ENCODE data around the gene OR51B6. TPM values are rescaled to one million over a fixed set of nuclear protein-coding genes. Genes with fewer than 3 reads are reported as not detected.
"Not testable (repeated sequence)": the region's sequence is repeated elsewhere in the genome, so short reads cannot be mapped to it uniquely, and the experiment has no call there.

OR51B6 gene
- polyA plus RNA-seq, 4 donors, result not detected

DNA sequence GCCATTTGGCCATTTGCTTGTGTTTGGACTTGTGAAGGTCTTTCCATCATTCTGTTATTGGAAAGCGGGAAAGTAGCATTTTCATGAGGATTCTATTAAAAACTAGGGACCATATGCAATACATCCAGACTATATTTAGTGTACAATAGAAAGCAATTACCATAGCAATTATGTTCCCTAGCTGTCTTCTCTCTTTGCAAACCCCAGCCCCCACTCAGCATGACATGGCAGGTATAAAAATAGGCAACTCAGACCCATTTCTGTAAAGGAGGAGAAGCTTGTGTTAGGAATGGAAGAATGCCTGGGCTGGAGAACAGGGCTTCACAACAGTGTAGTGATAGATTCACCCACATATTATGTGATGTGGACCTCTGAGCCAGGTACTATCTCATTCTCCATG, 12.4 kb downstream of the OR51B6 start:
- no peak for DNase-seq (ENCODE audit: low read depth in 4 of 4, low spot score in 3 of 4)

DNA sequence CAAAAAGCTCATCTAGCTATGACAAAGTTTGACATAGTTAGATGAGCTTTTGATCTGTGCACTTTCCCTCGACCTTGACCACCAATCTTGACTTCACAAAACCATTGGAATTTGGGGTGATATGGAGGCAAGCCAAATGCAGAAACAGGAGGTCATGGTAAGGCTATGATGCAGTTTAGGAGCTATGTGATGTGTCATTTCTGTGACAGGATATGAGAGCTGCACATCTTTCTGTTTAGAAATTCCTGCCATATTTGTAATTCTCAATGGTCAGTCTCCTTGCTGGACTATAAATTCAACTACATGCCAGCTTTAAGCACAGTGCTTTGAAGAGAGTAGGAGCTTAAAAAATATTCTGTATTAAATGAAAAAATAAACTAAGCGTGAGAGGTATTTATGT, 12.9 kb downstream of the OR51B6 start:
- no peak for DNase-seq (ENCODE audit: low read depth in 4 of 4, low spot score in 3 of 4)

DNA sequence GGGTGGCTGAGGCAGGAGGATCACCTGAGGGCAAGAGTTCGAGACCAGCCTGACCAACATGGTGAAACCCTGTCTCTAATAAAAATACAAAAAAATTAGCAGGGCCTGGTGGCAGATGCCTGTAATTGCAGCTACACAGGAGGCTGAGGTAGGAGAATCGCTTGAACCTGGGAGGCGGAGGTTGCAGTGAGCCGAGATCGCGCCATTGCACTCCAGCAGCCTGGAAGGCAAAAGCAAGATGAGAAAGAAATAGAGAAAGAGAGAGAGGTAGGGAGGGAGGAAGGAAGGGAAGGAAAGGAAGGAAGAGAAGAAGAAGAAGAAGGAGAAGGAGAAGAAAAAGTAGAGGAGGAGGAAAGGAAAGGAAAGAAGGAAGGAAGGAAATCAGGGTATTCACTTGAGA, 15.1 kb downstream of the OR51B6 start:
- not testable (repeated sequence) for DNase-seq (ENCODE audit: low read depth in 4 of 4, low spot score in 3 of 4)

DNA sequence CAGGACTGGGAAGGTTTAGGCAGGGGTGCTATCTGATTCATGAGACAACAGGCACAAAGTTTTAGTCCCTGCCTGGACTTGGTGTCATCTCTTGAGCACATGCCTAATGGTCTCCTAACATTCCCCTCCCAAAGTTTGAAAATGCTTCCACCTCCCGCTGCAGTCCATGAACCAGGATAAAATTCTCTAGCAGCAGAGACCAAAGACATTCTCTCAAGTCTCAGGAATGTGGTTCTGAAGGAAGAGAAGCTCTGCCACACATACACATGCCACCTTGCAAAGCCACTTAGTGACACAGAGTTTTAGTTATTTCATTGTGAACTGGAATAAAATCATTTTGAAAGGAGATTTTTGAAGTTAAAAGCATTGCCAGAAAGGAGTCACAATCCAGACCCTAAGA, 15.5 kb downstream of the OR51B6 start:
- no peak for DNase-seq (ENCODE audit: low read depth in 4 of 4, low spot score in 3 of 4)

DNA sequence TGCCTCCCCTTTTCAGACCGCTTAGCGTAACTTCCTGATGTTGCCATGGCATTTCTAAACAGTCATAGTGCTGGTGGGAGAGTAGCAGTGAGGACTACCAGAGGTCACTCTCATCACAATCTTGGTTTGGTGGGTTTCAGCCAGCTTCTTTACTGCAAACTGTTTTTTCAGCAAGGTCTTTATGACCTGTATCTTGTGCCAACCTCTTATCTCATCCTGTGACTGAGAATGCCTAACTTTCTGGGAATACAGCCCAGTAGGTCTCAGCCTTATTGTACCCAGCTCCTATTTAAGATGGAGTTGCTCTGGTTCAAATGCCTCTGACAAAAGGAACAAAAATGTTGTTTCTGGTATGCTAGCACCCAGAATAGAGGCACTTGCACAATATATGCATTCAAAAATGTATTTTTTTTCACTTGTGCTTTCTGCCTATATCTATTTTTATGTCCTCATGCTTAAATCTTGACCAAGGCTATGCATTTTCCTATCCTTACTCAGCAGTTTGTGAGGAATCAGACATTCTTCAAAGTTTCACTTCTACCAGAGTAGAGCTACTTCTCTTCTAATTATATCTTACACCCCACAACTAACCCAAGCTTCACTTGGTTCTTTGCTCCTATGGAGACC, 16.3 kb downstream of the OR51B6 start:
- no peak for DNase-seq (ENCODE audit: low read depth in 4 of 4, low spot score in 3 of 4)

DNA sequence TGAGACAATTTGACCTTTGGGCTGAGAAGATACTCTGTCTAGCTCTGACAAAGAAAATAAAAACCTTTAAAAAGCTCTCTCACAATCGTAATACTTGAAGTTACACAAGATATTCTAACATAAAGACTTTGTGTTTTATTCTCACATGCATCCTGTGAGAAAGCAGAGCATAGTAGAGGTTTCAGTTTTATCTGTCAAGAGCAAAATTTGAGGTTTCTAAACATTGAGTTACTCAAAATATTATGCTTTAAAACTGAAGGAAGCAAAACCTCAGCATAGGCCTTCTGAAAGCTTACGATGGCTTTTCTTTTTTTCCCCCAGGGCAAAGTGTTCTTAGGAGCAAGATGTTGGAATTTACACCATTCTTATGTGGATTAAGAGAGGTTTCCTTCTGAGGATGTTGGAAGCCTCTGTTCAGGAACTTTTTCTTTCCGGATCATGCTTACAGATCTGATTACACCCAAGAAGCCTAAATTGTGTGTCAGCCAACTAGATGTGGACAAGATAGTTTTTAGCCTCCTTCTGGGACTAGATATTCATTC, 17.3 kb downstream of the OR51B6 start:
- no peak for DNase-seq (ENCODE audit: low read depth in 4 of 4, low spot score in 3 of 4)

DNA sequence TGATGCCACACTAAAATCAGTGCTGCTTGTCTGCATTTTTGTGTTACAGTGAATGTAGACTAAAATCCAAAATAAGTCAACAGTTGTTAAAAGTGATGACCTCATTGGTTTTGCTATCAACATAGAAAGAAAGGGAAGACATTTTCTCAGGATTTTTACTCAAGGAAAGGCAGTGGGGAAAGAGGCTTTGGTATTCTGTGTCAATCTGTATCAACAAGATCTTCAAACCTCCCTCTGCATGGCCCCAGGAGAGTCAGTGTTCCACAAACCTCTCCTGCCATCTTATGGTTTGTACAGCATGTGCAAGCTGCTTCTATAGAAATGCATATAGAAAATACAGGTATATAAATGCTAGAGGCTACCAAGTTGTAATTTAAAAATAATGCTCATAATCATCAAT, 18.5 kb downstream of the OR51B6 start:
- no peak for DNase-seq (ENCODE audit: low read depth in 4 of 4, low spot score in 3 of 4)

DNA sequence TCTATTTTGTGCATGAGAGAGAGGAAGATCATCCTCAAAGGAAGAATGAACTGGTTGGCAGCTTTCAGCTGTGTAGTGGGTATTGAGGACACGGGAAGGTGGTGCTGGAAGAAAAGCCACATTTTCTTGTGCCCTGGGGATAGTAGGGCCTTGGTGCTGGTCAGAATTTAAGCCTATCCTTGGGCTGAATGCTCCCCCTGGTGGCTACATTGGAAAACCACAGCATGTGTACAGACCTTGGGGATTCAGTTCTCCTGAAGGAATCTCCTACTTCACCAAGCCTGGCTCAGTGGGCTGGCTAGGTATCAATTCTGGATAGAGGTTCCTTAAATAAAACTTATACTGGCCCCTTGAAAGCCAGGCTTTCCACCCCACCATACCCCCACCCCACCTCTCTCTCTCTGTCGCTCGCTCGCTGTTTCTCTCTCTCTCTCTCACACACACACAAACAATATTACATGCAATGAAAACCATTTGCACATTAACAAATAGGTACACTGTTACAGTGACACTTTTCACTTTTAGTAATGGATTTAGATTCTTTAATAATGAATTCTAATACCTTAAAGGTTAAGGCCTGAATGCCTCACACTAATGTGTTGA, 29.5 kb downstream of the OR51B6 start:
- peak in 1 of 4 donors; percentile 17 for DNase-seq (ENCODE audit: low read depth in 4 of 4, low spot score in 3 of 4)

DNA sequence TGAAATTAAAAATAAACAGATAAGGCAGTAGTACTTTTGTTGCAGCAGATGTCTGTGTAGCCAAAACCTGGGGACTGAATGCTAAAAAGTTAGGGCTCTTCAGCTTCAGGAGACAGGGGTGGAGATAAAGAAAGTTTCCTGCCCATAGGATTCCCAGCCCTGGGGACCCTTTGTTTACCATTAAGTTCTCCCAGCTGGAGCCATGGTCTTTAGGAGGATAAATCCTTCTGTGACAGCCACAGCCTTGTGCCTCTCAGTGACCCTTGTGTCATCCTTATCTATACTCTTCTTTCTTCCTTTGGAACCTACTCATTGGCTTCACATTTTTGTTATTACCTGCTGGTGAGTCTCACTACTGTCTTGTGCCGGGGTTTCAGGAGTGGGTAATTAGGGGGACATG, 32.3 kb downstream of the OR51B6 start, which contains the start of gene OR51M1:
Gene OR51M1, plus strand, starts transcription at position 237 of the 400 bp plus-strand sequence. CDS start 5,587 bp downstream, outside the sequence.
- no peak for DNase-seq (ENCODE audit: low read depth in 4 of 4, low spot score in 3 of 4)

DNA sequence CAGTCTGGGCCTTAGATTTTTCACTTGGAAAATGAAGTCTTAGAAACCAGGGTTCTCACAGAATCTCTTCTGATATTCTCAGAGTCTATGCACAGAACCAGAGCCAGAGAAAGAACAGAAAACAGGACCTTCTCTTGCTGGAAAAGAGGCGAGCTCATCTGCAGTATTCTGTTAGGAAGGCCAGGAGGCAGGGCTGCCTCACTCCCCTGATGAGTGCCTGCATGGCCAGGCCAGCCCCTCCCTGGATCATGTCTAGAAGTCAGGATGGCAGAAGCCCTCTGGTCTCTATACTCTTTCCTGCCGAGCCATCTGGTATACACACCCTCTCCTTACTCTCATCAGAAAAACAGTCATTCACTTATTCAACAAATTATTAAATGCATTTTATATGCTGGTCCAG, 33.0 kb downstream of the OR51B6 start:
- no peak for DNase-seq (ENCODE audit: low read depth in 4 of 4, low spot score in 3 of 4)

DNA sequence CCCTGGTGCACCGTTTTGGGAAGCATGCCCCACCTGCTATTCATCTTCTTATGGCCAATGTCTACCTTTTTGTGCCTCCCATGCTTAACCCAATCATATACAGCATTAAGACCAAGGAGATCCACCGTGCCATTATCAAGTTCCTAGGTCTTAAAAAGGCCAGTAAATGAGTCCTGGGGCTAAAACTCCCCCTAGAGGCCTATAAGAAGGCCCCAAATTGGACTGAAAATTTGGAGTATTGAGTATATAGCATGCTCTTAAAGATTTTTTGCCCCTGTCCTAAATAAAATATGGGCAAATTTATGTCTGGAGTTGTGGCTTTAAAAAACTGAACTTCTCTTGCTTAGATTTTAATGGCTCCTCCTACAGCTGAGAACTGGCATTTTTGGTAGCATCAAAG, 38.9 kb downstream of the OR51B6 start:
- no peak for DNase-seq (ENCODE audit: low read depth in 4 of 4, low spot score in 3 of 4)

DNA sequence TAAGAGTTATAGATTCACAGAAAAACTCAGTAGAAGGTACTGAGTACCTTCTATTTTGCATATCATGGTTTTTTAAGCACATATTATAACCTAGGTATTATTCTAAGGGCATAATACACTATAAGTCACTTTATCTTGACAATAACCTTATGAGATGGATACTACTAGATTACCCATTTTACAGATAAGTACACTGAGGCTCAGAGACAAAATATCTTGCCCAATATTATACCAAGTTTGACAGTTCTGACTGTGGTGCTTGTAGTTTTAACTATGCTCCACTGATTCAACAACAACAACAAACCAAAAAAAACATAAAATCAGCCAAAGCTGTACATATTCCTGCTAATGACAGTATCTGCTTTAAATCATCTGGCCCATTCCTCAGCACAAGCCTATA, 42.8 kb downstream of the OR51B6 start:
- no peak for DNase-seq (ENCODE audit: low read depth in 4 of 4, low spot score in 3 of 4)

DNA sequence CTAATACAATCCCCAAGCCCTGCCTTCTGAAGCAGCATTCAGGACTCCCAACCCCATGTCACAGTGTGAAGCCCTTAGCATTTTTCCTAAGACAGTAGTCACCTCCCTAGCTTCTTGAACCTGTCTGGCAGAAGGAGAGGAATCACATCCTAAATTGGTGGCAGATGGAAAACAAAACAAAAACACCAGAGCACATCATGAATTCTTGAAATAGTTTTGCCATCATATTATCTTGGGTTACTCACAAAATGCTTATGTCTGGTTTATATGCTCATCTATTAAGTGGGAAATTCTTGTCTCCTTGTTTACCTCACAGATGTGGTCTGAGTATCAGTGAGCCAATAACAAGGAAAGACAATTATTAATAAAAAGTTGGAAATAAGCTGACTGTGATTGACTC, 47.6 kb downstream of the OR51B6 start:
- DNase-seq (ENCODE audit: low read depth in 4 of 4, low spot score in 3 of 4), result no peak

Other genes starting within 250 kb of the OR51B6 start
- not detected for gene OR52A5, start 213.2 kb upstream of the OR51B6 start, polyA plus RNA-seq (ENCODE audit: insufficient read length in 4 of 4)
- under 1 TPM in 2 of 4 donors, not detected in 2; 0.01 to 0.05 TPM for gene OR52A1, start 196.8 kb upstream of the OR51B6 start, polyA plus RNA-seq (ENCODE audit: insufficient read length in 4 of 4)
- gene OR51V1, start 150.8 kb upstream of the OR51B6 start, polyA plus RNA-seq (ENCODE audit: insufficient read length in 4 of 4), result not detected
- 1,000 to 10,000 TPM in 1 of 4 donors, 100 to 1,000 TPM in 2, 10 to 100 TPM in 1; 99.7 to 2,476 (median 158) TPM for gene HBB, start 124.4 kb upstream of the OR51B6 start, polyA plus RNA-seq (ENCODE audit: insufficient read length in 4 of 4)
- 1 to 10 TPM; 1.1 to 2.9 (median 1.5) TPM for gene HBD, start 117.0 kb upstream of the OR51B6 start, polyA plus RNA-seq (ENCODE audit: insufficient read length in 4 of 4)
- gene HBG1, start 101.7 kb upstream of the OR51B6 start, polyA plus RNA-seq (ENCODE audit: insufficient read length in 4 of 4), result 10 to 100 TPM in 1 of 4 donors, 1 to 10 TPM in 3; 6.7 to 37.9 (median 9.1) TPM
- over 10,000 TPM in 1 of 4 donors, 1,000 to 10,000 TPM in 3; 1,504 to 42,529 (median 2,280) TPM for gene HBG2, start 96.7 kb upstream of the OR51B6 start, polyA plus RNA-seq (ENCODE audit: insufficient read length in 4 of 4)
- 10 to 100 TPM in 2 of 4 donors, 1 to 10 TPM in 2; 4.2 to 97.8 (median 8.2) TPM for gene HBE1, start 81.6 kb upstream of the OR51B6 start, polyA plus RNA-seq (ENCODE audit: insufficient read length in 4 of 4)
- gene OR51B4, start 49.6 kb upstream of the OR51B6 start, polyA plus RNA-seq (ENCODE audit: insufficient read length in 4 of 4), result under 1 TPM in 2 of 4 donors, not detected in 2; 0.26 to 0.38 TPM
- gene OR51B2, start 27.2 kb upstream of the OR51B6 start, polyA plus RNA-seq (ENCODE audit: insufficient read length in 4 of 4), result not detected
- under 1 TPM; 0.17 to 0.43 (median 0.41) TPM for gene OR51B5, start 8.0 kb upstream of the OR51B6 start, polyA plus RNA-seq (ENCODE audit: insufficient read length in 4 of 4)
- gene OR51M1, start 32.3 kb downstream of the OR51B6 start, polyA plus RNA-seq (ENCODE audit: insufficient read length in 4 of 4), result not detected
- gene OR51Q1, start 70.6 kb downstream of the OR51B6 start, polyA plus RNA-seq (ENCODE audit: insufficient read length in 4 of 4), result under 1 TPM in 1 of 4 donors, not detected in 3; 0.14 TPM
- gene OR51I1, start 90.0 kb downstream of the OR51B6 start, polyA plus RNA-seq (ENCODE audit: insufficient read length in 4 of 4), result not detected
- not detected for gene OR51I2, start 97.8 kb downstream of the OR51B6 start, polyA plus RNA-seq (ENCODE audit: insufficient read length in 4 of 4)
- not detected for gene OR52D1, start 137.2 kb downstream of the OR51B6 start, polyA plus RNA-seq (ENCODE audit: insufficient read length in 4 of 4)
- not detected for gene UBQLN3, start 158.4 kb downstream of the OR51B6 start, polyA plus RNA-seq (ENCODE audit: insufficient read length in 4 of 4)
- 1 to 10 TPM in 1 of 4 donors, under 1 TPM in 3; 0.33 to 1.2 (median 0.51) TPM for gene UBQLNL, start 165.2 kb downstream of the OR51B6 start, polyA plus RNA-seq (ENCODE audit: insufficient read length in 4 of 4)
- gene OR52H1, start 197.0 kb downstream of the OR51B6 start, polyA plus RNA-seq (ENCODE audit: insufficient read length in 4 of 4), result not detected
- under 1 TPM in 1 of 4 donors, not detected in 3; 0.20 TPM for gene OR52B6, start 229.4 kb downstream of the OR51B6 start, polyA plus RNA-seq (ENCODE audit: insufficient read length in 4 of 4)
- gene TRIM6, start 245.1 kb downstream of the OR51B6 start, polyA plus RNA-seq (ENCODE audit: insufficient read length in 4 of 4), result 10 to 100 TPM in 3 of 4 donors, 1 to 10 TPM in 1; 3.4 to 69.0 (median 16.9) TPM

All from left renal pelvis (tissue), 4 donors.